Measurements from ENCODE around the gene FTO.

- TF ChIP-seq, protein P1, sequence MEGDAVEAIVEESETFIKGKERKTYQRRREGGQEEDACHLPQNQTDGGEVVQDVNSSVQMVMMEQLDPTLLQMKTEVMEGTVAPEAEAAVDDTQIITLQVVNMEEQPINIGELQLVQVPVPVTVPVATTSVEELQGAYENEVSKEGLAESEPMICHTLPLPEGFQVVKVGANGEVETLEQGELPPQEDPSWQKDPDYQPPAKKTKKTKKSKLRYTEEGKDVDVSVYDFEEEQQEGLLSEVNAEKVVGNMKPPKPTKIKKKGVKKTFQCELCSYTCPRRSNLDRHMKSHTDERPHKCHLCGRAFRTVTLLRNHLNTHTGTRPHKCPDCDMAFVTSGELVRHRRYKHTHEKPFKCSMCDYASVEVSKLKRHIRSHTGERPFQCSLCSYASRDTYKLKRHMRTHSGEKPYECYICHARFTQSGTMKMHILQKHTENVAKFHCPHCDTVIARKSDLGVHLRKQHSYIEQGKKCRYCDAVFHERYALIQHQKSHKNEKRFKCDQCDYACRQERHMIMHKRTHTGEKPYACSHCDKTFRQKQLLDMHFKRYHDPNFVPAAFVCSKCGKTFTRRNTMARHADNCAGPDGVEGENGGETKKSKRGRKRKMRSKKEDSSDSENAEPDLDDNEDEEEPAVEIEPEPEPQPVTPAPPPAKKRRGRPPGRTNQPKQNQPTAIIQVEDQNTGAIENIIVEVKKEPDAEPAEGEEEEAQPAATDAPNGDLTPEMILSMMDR (IDR thresholded peaks at IDR 0.05) = no peak
- TF ChIP-seq POLR2AphosphoS5 (IDR thresholded peaks at IDR 0.05) = no peak
- no peak for TF ChIP-seq POLR2A (IDR thresholded peaks at IDR 0.05)
- no peak for TF ChIP-seq EP300 (IDR thresholded peaks at IDR 0.05)
Measured at GRCh38 chr16:53736297-53736696, 32.3 kb downstream of the FTO start.
